Uterine smooth muscle cell (primary cell): ENCODE measurements around the gene PGBD1. TPM values are rescaled to one million over a fixed set of nuclear protein-coding genes. Genes with fewer than 3 reads are reported as not detected.

Experiments used
- total RNA-seq: library from RNA; depleted of rRNA; stranded (reverse); fragments of >200 nt; gene quantifications from 2 replicates; pipeline ENCODE4 v1.2.3, GENCODE V29; 2014

The PGBD1 gene
- 7.9 and 9.5 TPM in 2 replicates for total RNA-seq

DNA sequence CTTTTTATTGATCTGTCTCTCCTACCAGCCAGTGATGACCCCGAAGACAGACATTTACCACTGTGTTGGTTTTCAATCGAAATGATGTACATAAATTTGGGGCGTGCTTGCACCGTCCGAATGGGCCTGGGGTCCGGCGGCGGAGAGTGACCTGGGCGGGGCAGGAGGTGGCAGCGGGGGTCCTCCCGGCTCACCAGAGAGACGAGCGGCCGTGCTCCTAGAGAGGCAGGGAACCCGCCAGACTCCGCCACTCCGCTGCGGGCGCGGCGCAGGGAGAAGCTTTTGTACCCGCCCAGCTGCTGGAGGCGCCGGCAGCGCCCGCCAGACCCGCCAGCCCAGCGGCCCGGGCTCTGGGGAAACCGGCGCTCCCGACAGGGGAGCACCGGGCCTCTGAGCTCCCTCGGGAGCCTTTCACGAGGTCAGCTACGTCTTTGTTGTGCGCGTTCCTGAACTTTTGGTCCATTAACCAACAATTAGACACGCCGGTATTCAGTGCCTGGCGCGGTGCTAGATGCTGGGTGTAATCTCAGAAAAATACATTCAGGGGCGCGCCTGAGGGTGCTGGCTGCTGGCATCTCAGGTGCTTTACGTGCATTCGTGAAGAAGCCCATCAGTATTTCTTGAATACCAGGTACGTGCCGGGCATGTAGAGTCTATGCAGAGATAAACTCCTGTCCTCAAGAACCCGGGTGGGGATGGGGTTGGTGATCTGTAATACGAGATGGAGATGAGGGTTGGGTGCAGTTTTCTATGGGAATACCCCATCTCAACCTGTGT lies at the start of gene PGBD1:
Gene PGBD1, plus strand, starts transcription at position 285 of the 777 bp plus-strand sequence. CDS start 2,242 bp downstream, outside the sequence.

GRCh38 chr6:28252009-28252975 lies 29.1 kb upstream of the PGBD1 start, which contains the start of gene ZKSCAN4:
TSS of gene ZKSCAN4 (minus strand) at chr6:28252269. CDS start at chr6:28251980, 289 bp downstream.

DNA sequence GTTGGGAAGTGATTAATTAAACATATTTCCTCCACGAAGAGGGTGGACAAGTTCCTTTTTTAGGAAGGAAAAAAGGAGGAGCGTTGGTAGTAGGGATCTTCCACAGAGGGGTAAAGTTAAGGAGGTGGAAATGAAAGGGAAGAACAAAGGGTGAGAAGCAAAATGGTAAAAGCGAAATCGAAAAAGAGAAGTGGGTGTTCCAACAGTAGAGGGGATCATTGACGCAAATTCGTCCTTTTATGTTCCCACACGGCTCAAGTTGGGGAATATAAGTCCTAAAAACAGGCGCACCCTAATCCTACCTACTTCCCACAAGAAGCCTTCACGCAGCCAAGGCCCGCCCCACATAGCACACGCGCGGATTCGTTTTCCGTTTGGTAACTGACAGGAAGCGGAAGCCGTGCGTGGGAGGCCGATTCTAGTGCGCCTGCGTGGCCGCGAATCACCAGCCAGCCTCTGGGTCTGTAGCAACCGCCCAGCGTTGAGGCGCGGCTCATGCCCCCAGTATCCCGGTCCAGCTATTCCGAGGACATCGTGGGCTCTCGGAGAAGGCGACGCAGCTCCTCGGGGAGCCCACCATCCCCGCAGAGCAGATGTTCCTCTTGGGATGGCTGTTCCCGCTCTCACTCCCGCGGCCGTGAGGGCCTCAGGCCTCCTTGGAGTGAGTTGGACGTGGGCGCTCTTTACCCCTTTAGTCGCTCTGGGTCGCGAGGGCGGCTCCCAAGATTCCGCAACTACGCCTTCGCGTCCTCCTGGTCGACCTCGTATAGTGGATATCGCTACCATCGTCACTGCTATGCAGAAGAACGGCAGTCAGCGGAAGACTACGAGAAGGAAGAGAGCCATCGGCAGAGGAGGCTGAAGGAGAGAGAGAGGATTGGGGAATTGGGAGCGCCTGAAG lies 22.2 kb upstream of the PGBD1 start, which contains the start of gene NKAPL:
Gene NKAPL, plus strand, starts transcription at position 421 of the 901 bp plus-strand sequence. Its CDS starts 75 bp downstream, at position 496.

GRCh38 chr6:28266962-28267694 lies 14.2 kb upstream of the PGBD1 start, which contains the start of gene ZSCAN26:
TSS of gene ZSCAN26 (plus strand) at chr6:28267143. CDS start at chr6:28271920, 4,777 bp downstream.

DNA sequence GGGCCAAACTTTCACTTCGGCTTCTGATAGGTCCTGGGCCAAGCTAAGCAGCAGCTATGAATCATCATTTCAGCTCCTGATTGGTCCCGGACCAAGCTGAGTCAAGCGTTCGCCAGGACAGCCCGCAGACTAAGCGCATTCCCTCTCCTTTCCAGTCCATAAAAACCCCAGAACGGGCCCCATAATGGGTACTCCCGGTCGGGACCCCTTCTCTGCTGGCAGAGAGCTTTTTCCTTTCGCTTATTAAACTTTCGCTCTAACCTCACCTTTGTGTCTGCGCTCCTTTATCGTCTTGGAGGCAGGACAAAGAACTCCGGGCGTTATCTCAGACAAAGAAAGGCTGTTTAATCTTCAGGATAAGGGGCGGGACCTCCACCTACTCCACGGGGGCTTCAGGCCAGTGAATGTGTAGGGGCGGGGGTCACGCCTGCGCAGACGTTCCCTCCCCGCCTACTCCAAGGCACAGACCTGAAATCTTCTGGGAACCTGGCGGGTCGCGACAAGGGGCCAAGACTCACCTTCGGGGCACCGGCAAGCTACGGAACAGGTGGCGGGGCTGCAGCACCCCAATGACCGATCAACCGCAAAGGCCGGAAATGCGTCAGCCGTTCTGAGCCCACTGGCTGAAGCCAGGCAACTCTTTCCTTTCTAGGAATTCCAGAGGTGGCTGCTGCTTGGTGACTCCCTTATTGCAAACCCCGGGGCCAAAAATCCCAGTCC lies 54.4 kb downstream of the PGBD1 start, which contains the start of gene ZSCAN31:
Gene ZSCAN31, minus strand, starts transcription at position 585 of the 720 bp plus-strand sequence. CDS start 6,465 bp downstream, outside the sequence.

DNA sequence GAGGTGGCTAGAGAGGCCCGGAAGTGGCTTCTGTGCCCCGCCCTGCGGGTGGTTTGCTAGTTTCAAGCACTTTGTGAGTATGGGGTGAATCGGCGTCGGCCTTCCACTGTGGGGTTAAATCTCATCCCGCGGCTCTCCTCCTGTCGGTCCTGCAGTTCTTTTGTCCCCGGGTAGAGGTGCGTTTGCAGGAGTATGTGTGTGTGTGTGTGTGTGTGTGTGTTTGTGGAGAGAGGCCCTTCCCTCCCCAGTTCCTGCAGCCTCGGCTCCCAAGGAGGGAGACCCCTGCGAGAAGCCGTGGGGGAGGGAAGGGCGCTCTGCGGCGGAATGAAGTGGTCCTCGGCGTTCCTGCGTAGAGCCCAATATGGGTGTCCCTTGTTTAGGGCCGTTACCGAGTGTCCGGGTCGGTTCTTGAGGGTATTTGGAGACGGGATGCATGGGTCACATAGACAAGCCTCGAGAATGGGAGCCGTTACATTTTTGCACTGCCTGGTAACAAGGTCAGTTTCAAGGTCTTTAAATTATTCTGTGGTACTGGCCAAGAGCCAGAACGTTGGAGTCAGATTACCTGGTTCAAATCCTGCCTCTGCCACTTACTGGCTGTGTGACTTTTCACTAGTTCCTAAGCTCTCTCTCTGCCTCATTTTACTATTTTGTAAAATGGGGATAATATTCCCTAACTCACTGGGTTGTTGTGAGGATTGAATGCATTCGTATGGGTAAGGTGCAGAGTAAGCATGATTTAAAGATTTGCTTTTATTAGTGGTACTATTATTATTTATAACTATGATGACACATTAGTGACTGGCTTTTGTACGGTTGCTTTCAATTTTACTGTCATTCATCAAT lies 68.7 kb downstream of the PGBD1 start, which contains the start of gene ZKSCAN3:
Gene ZKSCAN3, plus strand, starts transcription at position 56 of the 846 bp plus-strand sequence. CDS start 9,640 bp downstream, outside the sequence.

Other genes with a start within 250 kb of the PGBD1 start
- 0.25 and 0.77 TPM in 2 replicates for gene ZNF165, start 201.0 kb upstream of the PGBD1 start, total RNA-seq
- gene ZSCAN16, start 157.0 kb upstream of the PGBD1 start, total RNA-seq = 4.9 and 5.8 TPM in 2 replicates
- gene ZKSCAN8, start 139.7 kb upstream of the PGBD1 start, total RNA-seq = 17.2 and 19.2 TPM in 2 replicates
- gene ZSCAN9, start 56.3 kb upstream of the PGBD1 start, total RNA-seq = 12.9 and 13.4 TPM in 2 replicates
- gene ZKSCAN4, start 29.3 kb upstream of the PGBD1 start, total RNA-seq = 5.4 and 6.0 TPM in 2 replicates
- 1.00 and 1.9 TPM in 2 replicates for gene NKAPL, start 22.3 kb upstream of the PGBD1 start, total RNA-seq
- 19.4 and 21.9 TPM in 2 replicates for gene ZSCAN26, start 14.4 kb upstream of the PGBD1 start, total RNA-seq
- 7.9 and 19.7 TPM in 2 replicates for gene ZSCAN31, start 54.6 kb downstream of the PGBD1 start, total RNA-seq
- gene ZKSCAN3, start 68.4 kb downstream of the PGBD1 start, total RNA-seq = 5.9 and 6.1 TPM in 2 replicates
- gene ZSCAN12, start 118.2 kb downstream of the PGBD1 start, total RNA-seq = 9.3 and 9.5 TPM in 2 replicates
- 6.2 and 6.3 TPM in 2 replicates for gene ZSCAN23, start 161.9 kb downstream of the PGBD1 start, total RNA-seq
- not detected in 2 replicates for gene GPX6, start 234.2 kb downstream of the PGBD1 start, total RNA-seq
- gene GPX5, start 244.3 kb downstream of the PGBD1 start, total RNA-seq = not detected in 2 replicates